Urothelium cell line (cell line): ENCODE measurements around the gene OLFM1.

Experiments
- DNase-seq: peaks from one replicate; pipeline ENCODE4 v3.0.0; 2011; ENCODE audit warnings: low spot score, mixed read lengths
- FAIRE-seq: peaks from 2 replicates; lab custom pipeline; 2011; peaks lifted over from hg19 to GRCh38; lab: Jason Lieb, UNC

OLFM1 gene

GRCh38 chr9:135127718-135128670, 40.5 kb downstream of the OLFM1 start:
- no peak for FAIRE-seq

GRCh38 chr9:135129137-135129695, 41.7 kb downstream of the OLFM1 start:
- FAIRE-seq (no peak), DNase-seq (no peak)

More at GRCh38 chr9:135127718-135128670, 40.5 kb downstream of the OLFM1 start:
- DNase-seq, result no peak

- DNase-seq (no peak), FAIRE-seq (no peak)
Measured at GRCh38 chr9:135130207-135130976, 42.9 kb downstream of the OLFM1 start.

DNA sequence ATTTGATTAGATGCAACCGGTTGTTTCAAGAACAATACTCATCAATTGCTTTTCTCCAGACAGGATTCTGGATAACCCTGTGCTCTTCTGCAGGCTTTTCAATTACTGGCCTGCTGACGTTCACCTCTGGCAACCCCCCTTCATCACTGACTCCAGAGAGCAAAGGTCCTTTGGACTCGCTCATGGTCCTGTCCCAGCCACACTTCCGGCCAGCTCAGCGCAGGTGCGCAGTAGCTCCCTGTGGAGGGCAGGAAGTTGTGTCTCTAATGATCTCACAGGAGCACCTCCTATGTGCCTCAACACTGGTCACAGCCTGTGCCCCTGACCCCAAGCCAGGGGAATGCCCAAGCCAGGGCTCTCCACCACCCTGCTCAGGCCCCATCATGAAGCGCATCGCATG, 44.0 kb downstream of the OLFM1 start:
- DNase-seq (no peak), FAIRE-seq (no peak)

GRCh38 chr9:135132008-135132407, 44.5 kb downstream of the OLFM1 start:
- DNase-seq, result no peak
- no peak for FAIRE-seq

DNA sequence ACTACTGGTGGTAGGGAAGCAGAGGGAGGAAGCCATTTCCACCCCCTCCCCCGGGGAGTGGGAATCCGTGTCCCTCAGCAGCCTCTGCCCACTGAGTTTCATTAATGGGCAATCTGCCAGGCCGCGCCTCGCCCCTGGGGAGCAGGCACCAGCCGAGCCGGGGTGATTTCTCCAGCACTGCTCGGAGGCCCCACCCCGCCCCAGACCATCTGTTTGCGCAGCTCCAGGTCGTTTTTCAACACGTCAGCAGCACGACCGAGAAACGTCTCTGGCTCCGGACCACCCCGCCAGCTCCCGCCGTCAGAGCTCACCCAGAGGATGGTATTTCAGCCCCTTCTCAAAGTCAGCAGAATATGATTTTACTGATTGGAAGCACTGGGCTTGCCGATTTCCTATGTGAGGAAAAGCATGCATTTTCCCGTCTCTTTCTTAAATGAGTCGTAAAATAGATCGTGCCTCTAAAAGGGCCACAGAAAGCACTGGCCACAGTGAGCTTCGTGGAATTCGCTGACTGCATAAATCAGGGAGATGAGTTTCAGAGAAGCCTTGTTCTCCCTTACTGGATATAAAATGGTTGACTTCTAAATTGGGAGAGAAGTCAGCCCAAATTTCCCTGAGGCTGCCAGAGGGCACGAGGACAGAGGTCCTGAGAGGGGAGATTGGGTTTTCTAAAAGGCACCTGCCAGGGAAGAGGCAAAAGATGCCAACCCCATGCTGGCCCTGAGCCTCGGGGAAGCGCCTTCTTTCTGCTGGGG, 47.0 kb downstream of the OLFM1 start:
- no peak for FAIRE-seq
- DNase-seq, result no peak

DNA sequence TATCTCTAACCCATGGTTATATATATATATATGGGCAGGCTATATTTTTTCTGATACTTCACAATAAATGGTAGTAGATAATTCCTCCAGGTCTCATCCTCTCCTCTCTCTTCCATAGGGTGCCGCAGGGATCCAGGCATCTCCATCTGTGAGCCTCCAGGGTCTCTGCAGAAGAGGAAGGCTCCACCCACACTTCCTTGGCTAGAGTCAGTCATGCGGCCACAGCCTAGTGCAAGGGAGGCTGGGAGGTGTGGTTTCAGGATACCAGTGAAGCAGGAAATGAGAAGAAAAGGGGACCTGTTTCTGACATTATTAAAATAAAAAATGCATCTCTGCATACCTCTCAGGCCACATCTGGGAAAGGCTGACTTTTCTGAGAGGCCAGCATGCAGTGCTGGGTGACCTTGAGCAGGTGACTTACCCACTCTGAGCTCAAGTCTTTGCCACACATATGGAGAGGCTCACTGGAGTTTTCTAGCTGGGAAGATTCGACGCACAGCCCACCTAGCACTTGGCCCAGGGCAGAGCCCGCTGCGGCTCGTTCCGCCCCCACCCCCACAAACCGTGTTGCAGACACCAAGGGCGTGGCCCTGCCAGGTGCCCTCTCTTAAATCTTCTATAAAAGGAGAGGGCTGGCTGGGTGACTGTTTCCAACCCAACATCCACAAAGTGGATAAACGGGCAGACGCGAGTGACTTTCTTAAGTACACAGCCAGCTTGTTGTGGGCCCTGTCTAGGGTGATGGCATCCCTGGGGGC, 47.9 kb downstream of the OLFM1 start:
- FAIRE-seq (no peak), DNase-seq (no peak)

DNA sequence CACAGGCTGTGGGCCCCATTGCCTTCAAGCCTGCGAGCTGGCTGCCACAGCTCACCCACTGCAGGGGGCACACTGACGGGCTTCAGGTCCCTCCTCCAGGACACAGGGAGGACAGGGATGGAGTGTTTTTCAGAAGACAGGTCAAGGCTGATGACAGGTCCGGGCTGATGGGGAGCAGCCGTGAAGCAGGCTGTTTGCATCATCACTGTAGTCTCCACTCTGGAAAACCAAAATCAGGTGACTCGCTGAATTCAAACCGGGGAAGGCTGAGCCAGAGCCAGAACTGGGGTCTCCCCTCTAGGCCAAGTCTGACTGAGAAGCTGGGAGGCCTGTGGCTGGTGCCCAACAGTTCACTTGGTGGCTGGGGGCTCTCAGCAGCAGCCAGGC, 48.5 kb downstream of the OLFM1 start:
- FAIRE-seq, result no peak
- no peak for DNase-seq

DNA sequence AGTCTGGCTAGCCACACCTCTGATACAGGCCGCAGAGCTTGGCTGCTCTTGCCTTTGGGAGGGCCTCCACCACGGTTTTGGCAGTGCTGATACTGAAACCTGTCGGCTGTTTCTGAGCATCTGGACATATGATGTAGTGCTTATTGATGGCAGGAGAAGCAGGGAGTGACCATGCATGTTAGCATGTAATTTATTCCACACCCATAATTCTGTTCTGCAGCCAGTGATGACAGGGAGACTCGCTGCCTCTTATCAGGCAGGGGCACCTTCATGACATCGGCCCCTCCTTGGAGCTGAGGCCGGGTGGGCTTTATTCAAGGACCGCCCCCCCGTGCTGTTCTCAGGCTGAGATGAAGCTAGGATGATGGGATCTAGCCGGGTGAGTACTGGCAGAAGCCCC, 49.0 kb downstream of the OLFM1 start:
- DNase-seq (no peak), FAIRE-seq (no peak)

DNA sequence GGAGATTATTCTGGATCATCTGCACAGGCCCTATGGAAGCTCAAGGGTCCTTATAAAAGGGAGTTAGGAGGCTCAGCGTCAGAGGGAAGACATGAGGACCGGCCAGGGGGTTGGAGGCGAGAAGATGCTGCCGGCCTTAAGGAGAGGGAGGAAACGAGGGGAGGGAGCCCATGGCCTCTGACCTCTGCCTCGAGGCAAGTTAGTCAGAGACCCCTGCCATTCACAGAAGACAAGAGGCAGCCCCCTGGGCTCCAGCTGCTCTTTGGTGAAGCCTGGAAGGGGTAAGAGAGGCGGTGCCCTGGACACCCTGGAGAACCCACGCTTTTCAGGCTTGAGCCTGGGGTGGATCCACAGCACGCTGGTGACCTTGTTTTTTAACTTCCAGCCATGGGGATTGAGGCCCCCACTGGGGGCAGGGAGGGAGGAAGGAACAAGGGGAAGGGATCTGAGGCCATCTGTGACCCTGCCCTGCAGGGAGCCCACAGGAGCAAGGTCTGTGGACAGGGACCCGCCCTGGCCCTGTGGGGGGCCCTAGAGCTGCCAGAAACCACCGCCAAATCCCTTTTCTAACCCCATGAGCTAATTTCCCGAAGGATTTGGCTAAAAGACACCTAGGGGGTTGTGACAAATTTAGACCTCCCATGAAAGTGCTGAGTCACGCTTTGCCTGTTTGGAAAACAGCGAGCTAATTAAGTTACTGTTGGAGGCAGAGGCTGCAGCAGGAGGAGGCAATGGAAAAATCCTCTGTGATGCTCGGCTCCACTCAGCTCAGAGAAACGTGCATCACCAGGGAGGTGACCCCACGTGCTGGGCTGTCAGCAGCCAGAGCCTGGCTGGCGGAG, 49.7 kb downstream of the OLFM1 start:
- FAIRE-seq (no peak), DNase-seq (peak; percentile 36)

GRCh38 chr9:135138078-135138855, 50.8 kb downstream of the OLFM1 start:
- FAIRE-seq (no peak), DNase-seq (no peak)

GRCh38 chr9:135139366-135139959, 52.0 kb downstream of the OLFM1 start:
- FAIRE-seq (no peak), DNase-seq (no peak)

DNA sequence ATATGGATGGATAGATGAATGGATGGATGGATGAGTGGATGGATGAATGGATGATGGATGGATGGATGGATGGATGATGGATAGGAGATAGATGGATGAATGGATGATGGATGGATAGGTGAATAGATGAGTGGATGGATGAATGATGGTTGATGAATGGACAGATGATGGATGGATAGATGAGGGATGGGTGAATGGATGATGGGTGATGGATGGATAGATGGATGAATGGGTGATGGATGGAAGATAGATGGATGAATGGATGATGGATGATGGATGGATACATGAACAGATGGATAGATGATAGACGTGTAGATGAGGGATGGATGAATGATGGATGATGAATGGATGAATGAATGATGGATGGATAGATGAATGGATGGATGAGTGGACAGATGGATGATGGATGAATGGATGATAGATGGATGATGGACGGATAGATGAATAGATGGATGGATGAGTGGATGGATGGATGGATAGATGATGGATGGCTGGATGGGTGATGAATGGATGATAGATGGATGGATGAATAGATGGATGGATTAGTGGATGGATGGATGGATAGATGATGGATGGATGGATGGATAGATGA, 53.8 kb downstream of the OLFM1 start:
- FAIRE-seq, result peak; percentile 17
- no peak for DNase-seq

- DNase-seq (no peak), FAIRE-seq (no peak)
Measured at GRCh38 chr9:135144581-135145170, 57.2 kb downstream of the OLFM1 start.

- DNase-seq (no peak), FAIRE-seq (no peak)
Measured at GRCh38 chr9:135145312-135145711, 57.8 kb downstream of the OLFM1 start.

DNA sequence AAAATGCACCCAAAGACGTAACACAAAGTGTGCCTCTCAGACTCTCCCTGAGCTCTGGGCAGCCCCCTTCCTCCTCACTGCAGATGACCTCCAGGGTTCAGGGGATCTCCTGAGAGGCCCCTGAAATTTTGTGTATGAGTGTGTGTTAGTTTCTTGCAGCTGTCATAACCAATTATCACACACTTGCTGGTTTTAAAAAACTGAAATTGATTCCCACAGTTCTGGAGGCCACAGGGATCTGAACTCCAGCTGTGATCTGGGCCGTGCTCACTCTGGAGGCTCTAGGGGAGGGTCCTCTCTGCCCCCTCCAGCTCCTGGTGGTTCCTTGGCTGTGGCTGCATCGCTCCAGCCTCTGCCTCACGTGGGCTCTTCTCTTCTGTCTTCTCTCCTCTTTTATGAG, 58.8 kb downstream of the OLFM1 start:
- DNase-seq (no peak), FAIRE-seq (no peak)

DNA sequence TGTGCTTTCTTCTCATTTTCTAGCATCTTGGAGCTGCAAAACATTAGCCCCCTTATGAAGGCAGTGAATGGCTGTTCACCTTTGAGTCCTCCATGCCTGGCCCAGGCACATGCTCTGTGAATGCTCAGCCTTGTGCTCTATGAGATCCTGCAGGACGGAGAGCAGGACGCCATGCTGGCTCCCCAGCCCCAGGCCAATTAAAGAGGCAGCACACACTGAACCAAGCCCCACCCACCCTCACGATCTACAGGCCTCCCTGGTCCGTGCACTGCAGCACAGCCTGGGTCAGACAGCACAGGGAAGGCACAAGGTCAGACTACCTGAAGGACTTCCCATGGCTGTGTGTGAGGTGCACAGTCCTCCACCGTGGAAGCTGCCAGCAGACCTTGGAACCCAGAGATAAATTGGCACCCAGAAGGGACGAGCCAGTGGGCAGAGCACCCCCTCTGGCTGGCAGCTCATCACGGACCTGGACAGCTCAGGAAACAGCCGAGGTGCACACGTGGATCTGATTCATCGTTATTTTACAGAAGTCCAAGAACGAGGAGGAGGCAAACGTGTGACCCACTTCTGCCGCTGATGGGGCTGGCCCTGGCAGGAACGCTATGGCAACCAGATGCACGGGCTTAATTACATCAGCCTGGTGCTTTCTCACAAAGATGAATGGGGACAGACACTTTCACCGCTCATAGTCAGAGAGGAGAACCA, 59.5 kb downstream of the OLFM1 start:
- DNase-seq, result no peak
- FAIRE-seq, result no peak
